HUES48 (cell line): Measurements from ENCODE around the gene LDLRAD4.

Experiments used
- H3K27ac ChIP-seq: one replicate; pipeline ENCODE4 v1.7.0; 2013; ENCODE audit warnings: low read depth, low read length, inconsistent platforms
- H3K27me3 ChIP-seq: 2 replicates; pipeline ENCODE4 v1.6.1; 2013; ENCODE audit warnings: mild to moderate bottlenecking, low read length; ENCODE audit not compliant: control insufficient read depth, insufficient read depth
- H3K36me3 ChIP-seq: 2 replicates; pipeline ENCODE4 v1.6.1; 2013; ENCODE audit warnings: low read length; ENCODE audit not compliant: control insufficient read depth, insufficient read depth
- H3K4me1 ChIP-seq: 2 replicates; pipeline ENCODE4 v1.6.1; 2013; ENCODE audit warnings: mild to moderate bottlenecking, low read length; ENCODE audit not compliant: control insufficient read depth, insufficient read depth
- H3K4me3 ChIP-seq: 2 replicates; pipeline ENCODE4 v1.5.1; 2013; ENCODE audit warnings: mild to moderate bottlenecking, low read depth, low read length
- H3K9ac ChIP-seq: 2 replicates; pipeline ENCODE4 v1.6.1; 2013; ENCODE audit warnings: mild to moderate bottlenecking, low read depth, low read length, moderate library complexity
- H3K9me3 ChIP-seq: 2 replicates; pipeline ENCODE4 v1.6.1; 2013; ENCODE audit warnings: low read length; ENCODE audit not compliant: control insufficient read depth, insufficient read depth

The LDLRAD4 gene

DNA sequence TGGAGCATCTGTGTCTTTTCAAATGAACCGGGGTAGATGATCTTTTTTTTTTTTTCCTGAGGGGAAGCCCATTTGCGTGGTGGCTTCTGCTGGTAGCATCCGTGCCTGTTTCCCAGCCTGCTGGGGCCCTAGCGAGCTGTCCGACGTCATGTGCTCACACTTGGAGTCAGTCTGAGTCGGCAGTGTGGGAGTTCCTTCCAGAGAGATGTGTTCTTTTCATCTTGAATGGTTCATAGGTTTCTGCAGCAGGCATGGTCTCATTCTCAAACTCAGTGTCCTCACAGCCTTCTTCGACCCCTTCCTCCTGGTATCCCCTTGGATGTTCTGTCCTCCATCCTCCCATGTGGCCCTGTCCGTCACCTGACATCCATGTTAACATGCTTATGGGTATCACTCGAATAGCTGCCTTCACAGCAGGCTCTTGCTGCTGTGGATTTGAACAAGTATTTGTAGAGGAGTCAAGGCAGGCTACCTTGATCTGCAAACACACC is 51.0 kb downstream of the LDLRAD4 start:
- Histone ChIP-seq H3K27ac (no peak overlapping the region), H3K4me3 (no peak overlapping the region), H3K9me3 (no peaks in the 10 kb centered on the region), H3K4me1 (peaks cover 18% of the 10 kb centered on the region), H3K9ac (no peak overlapping the region), H3K36me3 (no peaks in the 10 kb centered on the region), H3K27me3 (0 out of 2 replicates have a peak, but pooled peaks cover 3% of the 10 kb centered on the region)

- H3K9me3 ChIP-seq, result no peaks in the 10 kb centered on the region
- H3K36me3 ChIP-seq, result no peaks in the 10 kb centered on the region
- H3K27ac ChIP-seq, result no peak overlapping the region
- no peak overlapping the region for H3K9ac ChIP-seq
- 0 out of 2 replicates have a peak, but pooled peaks cover 3% of the 10 kb centered on the region for H3K27me3 ChIP-seq
- H3K4me1 ChIP-seq, result peaks cover 18% of the 10 kb centered on the region
- H3K4me3 ChIP-seq, result no peak overlapping the region
Measured at GRCh38 chr18:13270279-13270855, 51.8 kb downstream of the LDLRAD4 start.

- no peaks in the 10 kb centered on the region for H3K9me3 ChIP-seq
- H3K36me3 ChIP-seq, result no peaks in the 10 kb centered on the region
- no peak overlapping the region for H3K4me3 ChIP-seq
- H3K27me3 ChIP-seq, result 0 out of 2 replicates have a peak, but pooled peaks cover 3% of the 10 kb centered on the region
- H3K4me1 ChIP-seq, result peaks cover 18% of the 10 kb centered on the region
- no peak overlapping the region for H3K9ac ChIP-seq
- no peak overlapping the region for H3K27ac ChIP-seq
Measured at GRCh38 chr18:13271302-13271911, 52.8 kb downstream of the LDLRAD4 start.

DNA sequence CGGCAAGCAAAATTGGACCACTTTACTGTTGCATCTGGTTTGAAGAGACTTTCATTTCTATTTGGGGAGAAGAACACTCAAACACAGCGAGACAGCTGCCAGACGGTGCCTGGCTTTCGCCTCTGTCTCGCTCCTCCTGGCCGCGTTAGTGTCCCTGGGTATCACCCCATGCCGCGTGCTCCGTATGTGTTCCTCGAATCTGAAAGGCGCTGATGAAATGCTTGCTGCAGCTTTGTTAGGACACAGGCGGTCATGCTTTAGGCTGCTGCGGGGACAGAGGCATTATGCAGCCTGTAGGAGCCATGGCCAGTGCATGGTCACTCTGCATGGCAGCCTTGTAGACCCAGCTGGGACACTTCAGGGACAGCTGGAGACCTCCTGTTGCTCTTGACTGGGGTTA is 53.9 kb downstream of the LDLRAD4 start:
- Histone ChIP-seq H3K36me3 (no peaks in the 10 kb centered on the region), H3K4me3 (no peak overlapping the region), H3K27ac (no peak overlapping the region), H3K9me3 (no peaks in the 10 kb centered on the region), H3K27me3 (0 out of 2 replicates have a peak, but pooled peaks cover 3% of the 10 kb centered on the region), H3K9ac (no peak overlapping the region), H3K4me1 (peaks cover 15% of the 10 kb centered on the region)

DNA sequence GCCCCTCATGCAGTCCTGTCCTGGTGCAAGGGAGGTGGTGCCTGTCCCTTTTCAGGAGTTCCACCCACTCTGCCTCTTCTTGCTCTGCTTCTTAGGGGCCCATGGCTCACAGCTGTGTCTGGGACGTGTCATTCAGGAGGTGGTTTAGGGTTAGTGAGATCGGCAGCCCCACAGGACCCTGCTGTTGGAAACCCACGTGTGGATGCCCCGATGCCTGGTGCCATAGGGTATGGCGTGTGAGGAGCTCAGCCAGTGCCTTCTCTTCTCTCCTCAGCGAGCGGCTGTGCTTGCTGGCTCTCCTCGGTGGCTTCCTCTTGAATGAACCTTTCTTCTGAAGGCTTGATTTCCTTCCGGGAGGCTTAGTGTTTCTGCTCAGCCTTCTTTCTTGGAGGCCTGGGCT is 55.2 kb downstream of the LDLRAD4 start:
- no peak overlapping the region for H3K4me3 ChIP-seq
- no peak overlapping the region for H3K9ac ChIP-seq
- H3K36me3 ChIP-seq, result no peaks in the 10 kb centered on the region
- H3K27me3 ChIP-seq, result 0 out of 2 replicates have a peak, but pooled peaks cover 3% of the 10 kb centered on the region
- no peaks in the 10 kb centered on the region for H3K9me3 ChIP-seq
- peaks cover 3% of the 10 kb centered on the region; the same call in 1 of the 2 replicates for H3K4me1 ChIP-seq
- no peak overlapping the region for H3K27ac ChIP-seq

DNA sequence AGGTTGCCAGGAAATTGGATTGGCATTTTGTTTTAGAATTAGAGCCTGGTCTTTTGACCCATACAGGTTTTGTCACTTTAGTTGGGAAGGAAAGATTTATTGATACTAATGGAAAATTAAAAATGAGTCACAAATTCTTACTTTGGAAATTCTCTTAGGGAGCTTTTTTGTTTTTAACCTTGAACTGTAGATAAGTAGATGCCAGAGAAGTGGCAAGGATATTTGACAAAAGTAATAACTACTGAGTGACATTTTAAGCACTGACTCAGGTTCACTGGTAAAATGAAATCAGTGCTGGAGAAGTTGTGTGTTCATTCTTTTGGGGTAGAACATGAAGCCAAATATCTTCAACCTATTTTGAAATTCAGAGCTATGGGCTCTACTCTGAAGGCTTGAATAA is 56.5 kb downstream of the LDLRAD4 start:
- no peak overlapping the region for H3K4me3 ChIP-seq
- H3K27ac ChIP-seq, result no peak overlapping the region
- no peaks in the 10 kb centered on the region for H3K4me1 ChIP-seq
- H3K9me3 ChIP-seq, result no peaks in the 10 kb centered on the region
- 0 out of 2 replicates have a peak, but pooled peaks cover 3% of the 10 kb centered on the region for H3K27me3 ChIP-seq
- H3K9ac ChIP-seq, result no peak overlapping the region
- H3K36me3 ChIP-seq, result no peaks in the 10 kb centered on the region

DNA sequence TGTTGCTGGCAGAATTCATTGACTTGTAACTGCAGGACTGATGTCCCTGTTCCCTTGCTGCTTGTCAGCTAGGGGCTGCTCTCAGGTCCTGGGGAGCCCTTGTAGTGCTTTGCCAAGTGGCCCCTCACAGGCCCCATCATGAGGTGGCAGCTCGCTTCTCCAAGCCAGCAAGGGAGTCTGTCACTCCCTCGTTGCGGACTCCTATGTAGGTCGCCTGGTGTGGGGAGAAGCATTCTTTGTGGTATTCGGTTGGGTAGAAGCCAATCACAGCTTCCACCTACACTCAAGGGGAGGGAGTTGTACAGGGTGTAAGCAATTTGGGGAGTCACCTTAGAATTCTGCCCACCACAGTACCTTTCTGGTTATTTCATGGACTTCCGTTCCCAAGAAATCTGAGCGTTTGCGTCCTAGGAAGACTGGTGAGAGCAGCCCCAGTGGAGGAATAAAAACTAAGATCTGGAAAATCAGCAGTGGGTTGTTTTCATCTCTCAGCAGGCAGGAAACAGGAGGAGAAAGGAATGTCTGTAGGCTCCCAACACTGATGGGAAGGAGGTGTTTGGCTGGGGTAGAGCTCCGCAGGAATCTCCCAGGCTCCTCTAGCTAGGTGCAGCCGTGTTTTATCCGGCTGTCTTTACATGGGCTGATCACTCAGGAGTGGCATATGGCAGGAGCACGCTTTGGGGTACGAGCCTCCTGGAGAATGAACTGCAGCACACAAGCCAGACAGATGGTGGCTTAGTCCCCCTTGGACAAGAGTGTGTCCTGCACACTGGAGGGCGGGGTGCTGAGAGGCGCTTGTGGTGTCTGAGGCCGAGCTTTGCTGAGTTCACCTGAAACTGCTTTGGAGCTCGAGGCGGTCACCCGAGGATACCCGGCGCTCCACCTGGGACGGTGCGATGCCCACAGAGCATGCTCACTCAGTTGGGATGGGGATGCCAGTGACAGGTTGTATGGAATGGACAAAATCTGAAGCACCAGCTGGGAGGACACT is 58.3 kb downstream of the LDLRAD4 start:
- Histone ChIP-seq H3K4me1 (peaks cover 6% of the 10 kb centered on the region; the same call in 1 of the 2 replicates), H3K4me3 (no peak overlapping the region), H3K9me3 (0 out of 2 replicates have a peak, but pooled peaks cover 1% of the 10 kb centered on the region), H3K27ac (no peak overlapping the region), H3K27me3 (no peaks in the 10 kb centered on the region), H3K36me3 (no peaks in the 10 kb centered on the region), H3K9ac (no peak overlapping the region)

- H3K9me3 ChIP-seq, result 0 out of 2 replicates have a peak, but pooled peaks cover 2% of the 10 kb centered on the region
- no peak overlapping the region for H3K27ac ChIP-seq
- H3K4me1 ChIP-seq, result peaks cover 6% of the 10 kb centered on the region; the same call in 1 of the 2 replicates
- no peaks in the 10 kb centered on the region for H3K36me3 ChIP-seq
- H3K27me3 ChIP-seq, result no peaks in the 10 kb centered on the region
- H3K4me3 ChIP-seq, result no peak overlapping the region
- H3K9ac ChIP-seq, result no peak overlapping the region
Measured at GRCh38 chr18:13278062-13278630, 59.6 kb downstream of the LDLRAD4 start.

DNA sequence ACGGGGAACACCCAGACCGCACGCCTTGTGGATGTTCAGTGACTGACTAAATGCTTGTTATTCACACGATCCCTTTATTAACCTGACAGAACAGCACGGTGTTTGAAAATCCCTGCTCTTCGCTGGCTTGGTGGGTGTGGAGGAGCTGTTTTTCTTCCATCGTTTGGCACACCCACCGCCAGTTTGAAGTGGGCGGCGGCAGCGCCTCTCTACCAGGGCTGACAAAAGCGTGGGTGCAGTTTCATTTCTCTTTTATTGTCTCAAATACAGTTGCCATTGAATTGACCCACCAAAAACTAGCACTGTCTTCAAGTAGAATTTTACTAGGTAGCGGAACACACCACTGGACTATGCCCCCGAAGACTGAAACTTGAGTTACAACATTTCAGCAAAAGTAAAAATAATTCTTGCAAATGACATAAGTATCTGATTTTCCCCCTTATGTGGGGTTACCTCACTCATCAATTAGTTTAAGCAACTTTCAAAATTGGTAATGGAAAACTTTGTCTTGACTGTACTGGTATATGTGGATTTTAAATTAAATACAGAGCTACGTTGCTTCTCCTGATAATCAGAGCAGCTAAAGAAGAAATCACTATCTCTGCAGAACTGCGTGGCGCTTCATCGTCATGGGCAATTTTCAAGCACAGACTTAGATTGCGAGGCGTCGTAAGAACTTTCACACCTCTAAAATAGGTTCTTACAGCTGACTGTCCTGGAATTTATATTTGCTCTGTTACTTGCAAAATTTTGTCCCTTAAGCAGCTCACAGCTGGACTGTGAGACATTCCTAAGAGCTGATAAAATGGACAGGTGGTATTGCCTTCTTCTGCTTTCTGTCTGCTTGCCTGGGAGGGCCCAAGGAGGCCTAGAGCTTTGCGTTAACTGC is 60.9 kb downstream of the LDLRAD4 start:
- H3K9me3 ChIP-seq, result 0 out of 2 replicates have a peak, but pooled peaks cover 2% of the 10 kb centered on the region

More for the DNA sequence above, 60.9 kb downstream of the LDLRAD4 start:
- Histone ChIP-seq H3K36me3 (no peaks in the 10 kb centered on the region), H3K4me3 (no peak overlapping the region), H3K27me3 (no peaks in the 10 kb centered on the region), H3K4me1 (peaks cover 6% of the 10 kb centered on the region; the same call in 1 of the 2 replicates), H3K9ac (no peak overlapping the region), H3K27ac (peak overlapping the region; percentile 68)
